ENCODE results near the gene PFDN1.

PFDN1 gene

GRCh38 chr5:140260089-140260656, 42.7 kb downstream of the PFDN1 start:
- no peak for DNase-seq (ENCODE audit: low read depth, low spot score)
- ChIA-PET CTCF (interaction anchor here (0.9 to 34.6 kb wide), 4 partner anchors 13 to 85 kb away, joined by 3 to 1796 read pairs (median 85); partner anchors contain the start of gene HBEGF), POLR2A (no interaction called here)
- no peak for TF ChIP-seq CTCF (IDR thresholded peaks at IDR 0.05; ENCODE audit: insufficient read depth, low read length, missing control alignments)
- H3K4me3 ChIP-seq (ENCODE audit: low read depth, low read length) = no peak overlapping the region

- POLR2A ChIA-PET = no interaction called here
- TF ChIP-seq CTCF (IDR thresholded peaks at IDR 0.05; ENCODE audit: insufficient read depth, low read length, missing control alignments) = no peak
- H3K4me3 ChIP-seq (ENCODE audit: low read depth, low read length) = no peak overlapping the region
- DNase-seq (ENCODE audit: low read depth, low spot score) = no peak
- CTCF ChIA-PET = interaction anchor here (0.9 to 34.6 kb wide), 3 partner anchors 12 to 85 kb away, joined by 3 to 1796 read pairs (median 165); partner anchors contain the start of gene HBEGF
These were observed 43.4 kb downstream of the PFDN1 start for GRCh38 chr5:140259500-140259899.

GRCh38 chr5:140258873-140259272, 44.0 kb downstream of the PFDN1 start:
- no peak overlapping the region for H3K4me3 ChIP-seq (ENCODE audit: low read depth, low read length)
- DNase-seq (ENCODE audit: low read depth, low spot score) = no peak
- CTCF ChIA-PET = interaction anchor here (0.7 to 34.6 kb wide), 7 partner anchors 17 to 114 kb away, joined by 3 to 1796 read pairs (median 4); partner anchors contain the start of genes HBEGF and PFDN1
- POLR2A ChIA-PET = interaction anchor here (0.9 to 2.3 kb wide), 2 partner anchors 12 to 87 kb away, joined by 3 to 10 read pairs; partner anchors contain the start of gene HBEGF
- TF ChIP-seq CTCF (IDR thresholded peaks at IDR 0.05; ENCODE audit: insufficient read depth, low read length, missing control alignments) = no peak

- DNase-seq (ENCODE audit: low read depth, low spot score) = no peak
- ChIA-PET POLR2A (interaction anchor here (0.7 to 2.3 kb wide), 4 partner anchors 11 to 88 kb away, joined by 3 to 10 read pairs (median 4); partner anchors contain the start of gene HBEGF), CTCF (interaction anchor here (0.6 to 34.6 kb wide), 10 partner anchors 10 to 108 kb away, joined by 3 to 1796 read pairs (median 4); partner anchors contain the start of genes HBEGF and PFDN1)
These were observed 44.9 kb downstream of the PFDN1 start for GRCh38 chr5:140258016-140258415.

GRCh38 chr5:140256726-140257125, 46.2 kb downstream of the PFDN1 start:
- no peak for TF ChIP-seq CTCF (IDR thresholded peaks at IDR 0.05; ENCODE audit: insufficient read depth, low read length, missing control alignments)
- no peak for DNase-seq (ENCODE audit: low read depth, low spot score)
- POLR2A ChIA-PET = interaction anchor here (2.3 kb wide), 1 partner anchor 90 kb away, joined by 10 read pairs; the partner anchor contains the start of gene HBEGF
- CTCF ChIA-PET = interaction anchor here (1.0 to 34.6 kb wide), 9 partner anchors 8 to 116 kb away, joined by 3 to 1796 read pairs (median 3); partner anchors contain the start of gene HBEGF
- no peak overlapping the region for H3K4me3 ChIP-seq (ENCODE audit: low read depth, low read length)

More at GRCh38 chr5:140258016-140258415, 44.9 kb downstream of the PFDN1 start:
- no peak for TF ChIP-seq CTCF (IDR thresholded peaks at IDR 0.05; ENCODE audit: insufficient read depth, low read length, missing control alignments)
- no peak overlapping the region for H3K4me3 ChIP-seq (ENCODE audit: low read depth, low read length)

GRCh38 chr5:140255460-140256157, 47.3 kb downstream of the PFDN1 start:
- no peak overlapping the region for H3K4me3 ChIP-seq (ENCODE audit: low read depth, low read length)
- CTCF ChIA-PET = interaction anchor here (1.1 to 34.6 kb wide), 5 partner anchors 8 to 117 kb away, joined by 3 to 1796 read pairs (median 10); partner anchors contain the start of gene HBEGF
- POLR2A ChIA-PET = interaction anchor here (0.6 to 5.6 kb wide), 2 partner anchors 82 to 90 kb away, joined by 3 to 29 read pairs; partner anchors contain the start of gene HBEGF

More at GRCh38 chr5:140255460-140256157, 47.3 kb downstream of the PFDN1 start:
- TF ChIP-seq CTCF (IDR thresholded peaks at IDR 0.05; ENCODE audit: insufficient read depth, low read length, missing control alignments) = no peak
- no peak for DNase-seq (ENCODE audit: low read depth, low spot score)

All from AG04449 (cell line).